OCI-LY7 (cell line): ENCODE measurements around the gene MRFAP1L1. TPM values are rescaled to one million over a fixed set of nuclear protein-coding genes. Genes with fewer than 3 reads are reported as not detected.

Experiments used
- BruUV-seq: library from RNA; stranded (reverse); fragments of 400-500 nt; replicated peaks from 2 replicates; lab custom pipeline; 2021; lab: Mats Ljungman, UMichigan
- CTCF ChIA-PET: fragments of 300-600 bp; sonication (Branson Sonifier 250); formaldehyde crosslinking; loops from one replicate; lab custom pipeline; 2022; ENCODE audit warnings: antibody characterized with exemption; ENCODE audit not compliant: unreplicated experiment; lab: Charles Lee
- POLR2A ChIA-PET: fragments of 300-600 bp; sonication (Branson Sonifier 250); formaldehyde crosslinking; loops from one replicate; lab custom pipeline; 2022; ENCODE audit warnings: antibody characterized with exemption; lab: Charles Lee
- DNase-seq: peaks from one replicate; pipeline ENCODE4 v3.0.0-alpha.2; 2015; ENCODE audit warnings: low spot score
- H2AFZ ChIP-seq: fragments of 200-600 bp; sonication (generic), shearing (Covaris generic); 2 replicates; pipeline ENCODE4 v1.6.1; 2014; ENCODE audit warnings: mild to moderate bottlenecking, antibody characterized with exemption, low read length, moderate library complexity
- H3K27ac ChIP-seq: fragments of 200-600 bp; sonication (generic); 2 replicates; pipeline ENCODE4 v1.5.1; 2014; ENCODE audit warnings: mixed run types, low read depth, mild to moderate bottlenecking, moderate library complexity, low read length, inconsistent platforms; ENCODE audit not compliant: poor library complexity, severe bottlenecking
- H3K36me3 ChIP-seq: fragments of 200-600 bp; sonication (generic); 2 replicates; pipeline ENCODE4 v1.6.1; 2014; ENCODE audit warnings: mild to moderate bottlenecking, antibody characterized with exemption, low read length, moderate library complexity, mixed read lengths; ENCODE audit not compliant: insufficient read depth
- H3K4me1 ChIP-seq: fragments of 200-600 bp; sonication (generic); 2 replicates; pipeline ENCODE4 v1.5.1; 2014; ENCODE audit warnings: mild to moderate bottlenecking, low read length; ENCODE audit not compliant: insufficient read depth, poor library complexity, severe bottlenecking
- H3K4me2 ChIP-seq: fragments of 200-600 bp; sonication (generic); 2 replicates; pipeline ENCODE4 v1.6.1; 2014; ENCODE audit warnings: mild to moderate bottlenecking, low read length
- H3K4me3 ChIP-seq: fragments of 200-600 bp; sonication (generic); 2 replicates; pipeline ENCODE4 v1.5.1; 2014; ENCODE audit warnings: mild to moderate bottlenecking, low read depth, low read length; ENCODE audit not compliant: poor library complexity, severe bottlenecking
- H3K79me2 ChIP-seq: fragments of 200-600 bp; sonication (generic); 2 replicates; pipeline ENCODE4 v1.6.1; 2016; ENCODE audit warnings: low read depth, mild to moderate bottlenecking, low read length, moderate library complexity, mixed read lengths; ENCODE audit not compliant: insufficient read depth
- H3K9me2 ChIP-seq: fragments of 200-600 bp; sonication (generic); 2 replicates; pipeline ENCODE4 v1.6.1; 2016; ENCODE audit warnings: mild to moderate bottlenecking, low read length, mixed read lengths; ENCODE audit not compliant: insufficient read depth
- H3K9me3 ChIP-seq: fragments of 200-600 bp; sonication (generic); 2 replicates; pipeline ENCODE4 v1.6.1; 2014; ENCODE audit warnings: mild to moderate bottlenecking, mixed run types, low read length, mixed read lengths
- H4K20me1 ChIP-seq: fragments of 200-600 bp; sonication (generic); 2 replicates; pipeline ENCODE4 v1.6.1; 2014; ENCODE audit warnings: mild to moderate bottlenecking, antibody characterized with exemption, low read length, moderate library complexity, mixed read lengths; ENCODE audit not compliant: insufficient read depth
- EZH2phosphoT487 ChIP-seq: fragments of 200-600 bp; sonication (generic); IDR thresholded peaks from 2 replicates; pipeline ENCODE4 v1.6.1; 2018; ENCODE audit warnings: low read depth, borderline replicate concordance, mild to moderate bottlenecking, mixed run types, antibody characterized with exemption, low read length, moderate library complexity, mixed read lengths
- intact Hi-C: fragments of 100-400 bp; cut with micrococcal nuclease; formaldehyde crosslinking; loops from one replicate; pipeline ENCODE4 v1.10.0; 2022; ENCODE audit not compliant: unreplicated experiment
- total RNA-seq, 2 experiments: library from RNA; depleted of rRNA in 1 of 2; stranded (reverse); fragments of >200 nt in 1 of 2; shearing (Covaris generic) in 1 of 2; gene quantifications; 2 replicates each; pipeline ENCODE4 v1.2.3, GENCODE V29; 2014 to 2022
- TF ChIP-seq, protein P1 (sequence below): fragments of 200-600 bp; sonication (generic); conservative IDR thresholded peaks from 2 replicates; pipeline ENCODE4 v1.5.1; 2014; ENCODE audit warnings: mild to moderate bottlenecking, antibody characterized with exemption, low read length, moderate library complexity, mixed read lengths

Gene MRFAP1L1
- total RNA-seq, 2 experiments from 2014 or later: 49.3 to 50.5 TPM

DNA sequence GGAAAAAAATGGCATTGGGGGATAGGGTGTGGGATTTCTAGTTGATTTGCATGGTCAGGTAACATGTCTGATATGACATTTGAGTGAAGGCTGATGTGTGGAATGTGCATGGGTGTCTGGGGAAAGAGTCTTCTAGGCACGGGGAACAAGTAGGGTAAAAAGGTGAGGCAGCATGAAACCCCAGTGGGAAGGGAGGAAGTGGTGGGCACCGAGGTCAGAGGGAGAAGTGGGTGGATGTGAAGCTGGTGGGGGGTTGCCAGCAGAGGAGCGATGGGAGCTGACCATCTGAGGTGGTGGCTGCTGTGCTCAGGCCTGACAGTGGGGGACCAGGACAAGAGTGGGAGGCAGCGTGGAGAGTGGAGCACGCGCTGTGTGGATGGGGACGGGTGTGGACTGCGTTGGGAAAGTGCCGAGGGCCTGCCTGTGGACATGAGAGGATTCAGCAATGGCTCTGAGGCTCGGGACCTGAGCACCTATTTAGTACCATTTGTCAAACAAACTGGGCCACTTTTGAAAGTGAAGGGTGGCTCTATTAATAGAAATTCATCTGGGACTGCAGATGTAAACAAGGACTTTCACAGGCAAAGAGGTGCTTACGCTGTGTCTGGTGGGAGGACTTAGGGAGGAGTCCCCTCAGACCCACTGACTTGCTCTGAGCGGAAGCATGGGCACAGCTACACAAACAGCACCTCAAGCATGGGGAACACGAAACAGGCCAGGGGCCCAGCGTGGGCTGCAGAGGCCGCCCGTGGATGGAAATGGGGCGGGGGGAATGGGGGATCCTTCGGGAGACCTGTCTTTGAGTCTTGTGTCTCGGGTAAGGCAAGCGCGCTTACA, 32.7 kb downstream of the MRFAP1L1 start:
- Histone ChIP-seq H3K4me1 (peaks cover 24% of the 10 kb centered on the region), H3K4me2 (peak overlapping the region; percentile 77), H4K20me1 (peaks cover 13% of the 10 kb centered on the region), H3K79me2 (peaks cover 25% of the 10 kb centered on the region), H3K27ac (no peak overlapping the region), H3K36me3 (peaks cover 41% of the 10 kb centered on the region), H3K9me3 (no peaks in the 10 kb centered on the region), H3K9me2 (no peaks in the 10 kb centered on the region), H3K4me3 (peak overlapping the region; percentile 78), H2AFZ (no peak overlapping the region)
- TF ChIP-seq EZH2phosphoT487: no peak
- TF ChIP-seq, protein P1, sequence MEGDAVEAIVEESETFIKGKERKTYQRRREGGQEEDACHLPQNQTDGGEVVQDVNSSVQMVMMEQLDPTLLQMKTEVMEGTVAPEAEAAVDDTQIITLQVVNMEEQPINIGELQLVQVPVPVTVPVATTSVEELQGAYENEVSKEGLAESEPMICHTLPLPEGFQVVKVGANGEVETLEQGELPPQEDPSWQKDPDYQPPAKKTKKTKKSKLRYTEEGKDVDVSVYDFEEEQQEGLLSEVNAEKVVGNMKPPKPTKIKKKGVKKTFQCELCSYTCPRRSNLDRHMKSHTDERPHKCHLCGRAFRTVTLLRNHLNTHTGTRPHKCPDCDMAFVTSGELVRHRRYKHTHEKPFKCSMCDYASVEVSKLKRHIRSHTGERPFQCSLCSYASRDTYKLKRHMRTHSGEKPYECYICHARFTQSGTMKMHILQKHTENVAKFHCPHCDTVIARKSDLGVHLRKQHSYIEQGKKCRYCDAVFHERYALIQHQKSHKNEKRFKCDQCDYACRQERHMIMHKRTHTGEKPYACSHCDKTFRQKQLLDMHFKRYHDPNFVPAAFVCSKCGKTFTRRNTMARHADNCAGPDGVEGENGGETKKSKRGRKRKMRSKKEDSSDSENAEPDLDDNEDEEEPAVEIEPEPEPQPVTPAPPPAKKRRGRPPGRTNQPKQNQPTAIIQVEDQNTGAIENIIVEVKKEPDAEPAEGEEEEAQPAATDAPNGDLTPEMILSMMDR: no peak
- intact Hi-C loops: no loop called here
- ChIA-PET POLR2A (interaction anchor here (0.7 kb wide), 1 partner anchor 1785 kb away, joined by 4 read pairs; no protein-coding TSS in a partner anchor), CTCF (interaction anchor here (0.5 kb wide), 1 partner anchor 104 kb away, joined by 3 read pairs; no protein-coding TSS in a partner anchor)
- no peak for DNase-seq
- BruUV-seq: no TSS peak

DNA sequence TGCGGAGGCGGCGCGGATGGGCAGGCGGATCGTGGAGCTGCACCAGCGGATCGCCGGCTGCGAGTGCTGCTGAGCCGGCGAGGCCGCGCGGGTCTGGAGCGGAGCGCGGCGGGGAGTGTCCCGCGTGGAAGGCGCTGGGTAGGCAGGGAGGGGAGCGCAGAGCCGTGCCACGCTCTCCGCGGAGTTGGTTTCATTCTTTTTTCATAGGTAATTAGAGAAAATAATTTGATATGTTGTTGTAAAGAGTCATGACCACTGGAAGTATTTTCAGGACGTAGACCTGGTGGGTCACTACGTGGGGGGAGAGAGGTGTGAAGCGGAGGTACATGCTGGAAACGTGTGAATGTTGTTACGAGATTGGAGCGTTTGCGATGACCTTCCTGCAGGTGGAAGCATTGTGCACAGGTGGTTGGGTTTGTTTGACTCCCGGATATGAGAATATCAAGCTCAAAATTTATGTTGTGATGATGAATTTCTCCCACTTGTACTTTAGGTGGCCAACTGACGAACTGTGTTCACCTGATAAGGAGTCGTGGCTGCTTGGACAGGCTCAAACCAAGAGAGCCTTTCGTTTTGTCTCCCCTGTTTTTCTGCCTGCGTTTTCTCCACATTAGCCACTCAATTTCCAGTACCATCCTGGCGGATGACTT, 35.0 kb downstream of the MRFAP1L1 start:
- TF ChIP-seq, protein P1: peak; percentile 72
- no peak for TF ChIP-seq EZH2phosphoT487
- Histone ChIP-seq H3K9me2 (no peaks in the 10 kb centered on the region), H3K27ac (peak overlapping the region; percentile 85), H3K4me1 (peaks cover 24% of the 10 kb centered on the region), H3K79me2 (peaks cover 25% of the 10 kb centered on the region), H2AFZ (no peak overlapping the region), H3K36me3 (peaks cover 40% of the 10 kb centered on the region), H3K4me3 (peak overlapping the region; percentile 78), H3K4me2 (peak overlapping the region; percentile 77), H3K9me3 (no peaks in the 10 kb centered on the region), H4K20me1 (peaks cover 13% of the 10 kb centered on the region)
- intact Hi-C loops: loop anchor here (1.0 to 2.0 kb wide), 4 partner anchors 34 to 394 kb away; partner anchors contain the start of genes BLOC1S4, GRPEL1, MRFAP1 and MRFAP1L1
- peak; percentile 72 for DNase-seq
- ChIA-PET POLR2A (interaction anchor here (0.6 to 1.8 kb wide), 7 partner anchors 25 to 100 kb away, joined by 3 to 10 read pairs (median 4); no protein-coding TSS in a partner anchor), CTCF (interaction anchor here (0.6 to 1.3 kb wide), 3 partner anchors 12 to 43 kb away, joined by 3 read pairs; no protein-coding TSS in a partner anchor)
- BruUV-seq: no TSS peak
